HCT116 (cell line): ENCODE results near the gene MAPK4. TPM values are rescaled to one million over a fixed set of nuclear protein-coding genes. Genes with fewer than 3 reads are reported as not detected.

Experiments used
- ATAC-seq: fragments of 200-7000 bp; cut with Tn5 transposase; 2 replicates; pipeline ENCODE4 v1.9.1; 2020; ENCODE audit warnings: mild to moderate bottlenecking, moderate library complexity
- BruUV-seq: library from RNA; stranded (reverse); fragments of 400-500 nt; replicated peaks from 2 replicates; lab custom pipeline; 2021; lab: Mats Ljungman, UMichigan
- CTCF ChIA-PET: fragments of 300-600 bp; sonication (Branson Sonifier 250); formaldehyde crosslinking; loops from one replicate; lab custom pipeline; 2021; ENCODE audit warnings: antibody characterized with exemption; lab: Charles Lee
- POLR2A ChIA-PET: fragments of 300-600, 350-600 bp; sonication (Branson Sonifier 250); formaldehyde crosslinking; loops from one replicate; lab custom pipeline; 2021; ENCODE audit warnings: antibody characterized with exemption; lab: Charles Lee
- RAD21 ChIA-PET, 2 experiments: fragments of 300-600 bp; sonication (Branson Sonifier 250); formaldehyde crosslinking; loops; one replicate each; lab custom pipeline; 2023; ENCODE audit warnings: low total read pairs in 2 of 2; ENCODE audit not compliant: uncharacterized antibody in 2 of 2, unreplicated experiment in 2 of 2, low non-redundant PET in 1 of 2; lab: Charles Lee
- DNase-seq: peaks from one replicate; pipeline ENCODE4 v3.0.0-alpha.2; 2010; ENCODE audit warnings: low read depth, low spot score
- H2AFZ ChIP-seq: fragments of 200-600 bp; shearing (Covaris generic), sonication (generic); 2 replicates; pipeline ENCODE4 v1.6.1; 2017; ENCODE audit warnings: low read depth, mixed run types, mixed read lengths, antibody characterized with exemption, low read length; ENCODE audit not compliant: poor library complexity, severe bottlenecking
- H3K27ac ChIP-seq: 2 replicates; pipeline ENCODE4 v1.5.1; 2012; ENCODE audit warnings: low read depth, low read length
- H3K27me3 ChIP-seq: fragments of 200-600 bp; sonication (generic); 2 replicates; pipeline ENCODE4 v1.6.1; 2016; ENCODE audit warnings: mixed run types, low read length, mixed read lengths; ENCODE audit not compliant: insufficient read depth
- H3K36me3 ChIP-seq, 2 experiments: fragments of 200-500 bp in 1 of 2; fragments of 200-600 bp in 1 of 2; sonication (Bioruptor generic) in 1 of 2; sonication (generic) in 1 of 2; 2 replicates each; pipeline versions ENCODE4 v1.5.1 to v1.6.1; 2014 to 2016; ENCODE audit warnings: low read length in 2 of 2, inconsistent platforms in 1 of 2, mixed read lengths in 1 of 2, mixed run types in 1 of 2; ENCODE audit not compliant: insufficient read depth in 2 of 2, control insufficient read depth in 1 of 2
- H3K4me1 ChIP-seq, 2 experiments: fragments of 200-600 bp in 1 of 2; sonication (generic) in 1 of 2; 2 replicates each; pipeline versions ENCODE4 v1.5.1 to v1.6.1; 2012 to 2017; ENCODE audit warnings: low read length in 2 of 2, inconsistent platforms in 1 of 2, mild to moderate bottlenecking in 1 of 2, mixed read lengths in 1 of 2, mixed run types in 1 of 2, moderate library complexity in 1 of 2; ENCODE audit not compliant: insufficient read depth in 2 of 2, control insufficient read depth in 1 of 2
- H3K4me2 ChIP-seq: fragments of 200-600 bp; sonication (generic); 2 replicates; pipeline ENCODE4 v1.6.1; 2017; ENCODE audit warnings: mixed run types, low read length, mixed read lengths
- H3K4me3 ChIP-seq, 2 experiments: fragments of 200-600 bp in 1 of 2; sonication (generic) in 1 of 2; replicated peaks in 1 of 2; 2 replicates each; pipeline ENCODE4 v1.5.1; 2011 to 2016; ENCODE audit warnings: low read length in 2 of 2, control low read depth in 1 of 2, low read depth in 1 of 2, mild to moderate bottlenecking in 1 of 2, mixed read lengths in 1 of 2, mixed run types in 1 of 2
- H3K79me2 ChIP-seq: fragments of 200-600 bp; sonication (generic); 2 replicates; pipeline ENCODE4 v1.6.1; 2017; ENCODE audit warnings: mild to moderate bottlenecking, mixed run types, low read length, moderate library complexity, mixed read lengths; ENCODE audit not compliant: insufficient read depth
- H3K9ac ChIP-seq: fragments of 200-600 bp; sonication (generic); 2 replicates; pipeline ENCODE4 v1.6.1; 2016; ENCODE audit warnings: low read length, mixed read lengths
- H3K9me2 ChIP-seq: fragments of 200-600 bp; sonication (generic), shearing (Covaris generic); 2 replicates; pipeline ENCODE4 v1.6.1; 2017; ENCODE audit warnings: mixed run types, mild to moderate bottlenecking, moderate library complexity; ENCODE audit not compliant: insufficient read depth
- H3K9me3 ChIP-seq, 2 experiments: fragments of 200-500 bp in 1 of 2; fragments of 200-600 bp in 1 of 2; sonication (Bioruptor generic) in 1 of 2; sonication (generic) in 1 of 2; 2 replicates each; pipeline ENCODE4 v1.6.1; 2014 to 2017; ENCODE audit warnings: low read length in 2 of 2, mixed read lengths in 2 of 2, inconsistent platforms in 1 of 2, low read depth in 1 of 2, mild to moderate bottlenecking in 1 of 2, mixed run types in 1 of 2, moderate library complexity in 1 of 2; ENCODE audit not compliant: control insufficient read depth in 1 of 2, insufficient read depth in 1 of 2
- H4K20me1 ChIP-seq: fragments of 200-600 bp; sonication (generic), shearing (Covaris generic); 2 replicates; pipeline ENCODE4 v1.6.1; 2017; ENCODE audit warnings: mixed run types, mild to moderate bottlenecking, moderate library complexity; ENCODE audit not compliant: insufficient read depth
- CBX3 ChIP-seq: IDR thresholded peaks from 2 replicates; pipeline ENCODE4 v1.6.1; 2012; ENCODE audit warnings: low read depth
- CEBPB ChIP-seq: IDR thresholded peaks from 2 replicates; pipeline ENCODE4 v1.6.1; 2012; ENCODE audit warnings: low read depth
- EGR1 ChIP-seq: IDR thresholded peaks from 2 replicates; pipeline ENCODE4 v1.6.1; 2012; ENCODE audit warnings: low read depth
- ELF1 ChIP-seq: IDR thresholded peaks from 2 replicates; pipeline ENCODE4 v1.6.1; 2012; ENCODE audit warnings: low read depth, borderline replicate concordance
- FOSL1 ChIP-seq: IDR thresholded peaks from 2 replicates; pipeline ENCODE4 v1.6.1; 2012; ENCODE audit warnings: low read depth
- JUND ChIP-seq: IDR thresholded peaks from 2 replicates; pipeline ENCODE4 v1.6.1; 2012
- POLR2A ChIP-seq: IDR thresholded peaks from 2 replicates; pipeline ENCODE4 v1.7.0; 2011; ENCODE audit warnings: borderline replicate concordance; ENCODE audit not compliant: insufficient read depth, insufficient read length; ENCODE audit errors: extremely low read depth
- RAD21 ChIP-seq: IDR thresholded peaks from 2 replicates; pipeline ENCODE4 v1.6.1; 2012; ENCODE audit warnings: low read depth, mild to moderate bottlenecking
- SIN3A ChIP-seq: IDR thresholded peaks from 2 replicates; pipeline ENCODE4 v1.6.1; 2012; ENCODE audit warnings: low read depth
- SP1 ChIP-seq: IDR thresholded peaks from 2 replicates; pipeline ENCODE4 v1.6.1; 2012; ENCODE audit warnings: low read depth
- SRF ChIP-seq: IDR thresholded peaks from 2 replicates; pipeline ENCODE4 v1.6.1; 2012; ENCODE audit warnings: low read depth
- TCF7L2 ChIP-seq: IDR thresholded peaks from 2 replicates; pipeline ENCODE4 v1.7.0; 2011; ENCODE audit warnings: borderline replicate concordance, inconsistent platforms; ENCODE audit not compliant: insufficient read depth, insufficient read length; ENCODE audit errors: extremely low read depth
- ZFX ChIP-seq: fragments of 450-650 bp; IDR thresholded peaks from 2 replicates; pipeline ENCODE4 v1.6.1; 2017
- ZNF274 ChIP-seq: fragments of 200-500 bp; sonication (Bioruptor generic); IDR thresholded peaks from 2 replicates; pipeline ENCODE4 v1.6.1; 2014; ENCODE audit warnings: mild to moderate bottlenecking, low read depth, low read length, inconsistent platforms
- intact Hi-C: fragments of 100-400 bp; cut with micrococcal nuclease; formaldehyde crosslinking; loops from 2 replicates; pipeline ENCODE4 v1.10.0; 2022
- total RNA-seq: library from RNA; stranded (reverse); gene quantifications from one replicate; pipeline ENCODE4 v1.2.1, GENCODE V29; 2021; ENCODE audit not compliant: unreplicated experiment
- TF ChIP-seq, protein P1 (sequence below): IDR thresholded peaks from 2 replicates; pipeline ENCODE4 v1.6.1; 2012
- TF ChIP-seq, protein P2 (sequence below): IDR thresholded peaks from 2 replicates; pipeline ENCODE4 v1.6.1; 2012; ENCODE audit warnings: low read depth
- TF ChIP-seq, protein P3 (sequence below): IDR thresholded peaks from 2 replicates; pipeline ENCODE4 v1.6.1; 2011; ENCODE audit warnings: mild to moderate bottlenecking, low read length, moderate library complexity; ENCODE audit not compliant: insufficient replicate concordance; ENCODE audit errors: extremely low read depth

The MAPK4 gene
- total RNA-seq, 1 experiment from 2014 or later: 0.89 TPM

DNA sequence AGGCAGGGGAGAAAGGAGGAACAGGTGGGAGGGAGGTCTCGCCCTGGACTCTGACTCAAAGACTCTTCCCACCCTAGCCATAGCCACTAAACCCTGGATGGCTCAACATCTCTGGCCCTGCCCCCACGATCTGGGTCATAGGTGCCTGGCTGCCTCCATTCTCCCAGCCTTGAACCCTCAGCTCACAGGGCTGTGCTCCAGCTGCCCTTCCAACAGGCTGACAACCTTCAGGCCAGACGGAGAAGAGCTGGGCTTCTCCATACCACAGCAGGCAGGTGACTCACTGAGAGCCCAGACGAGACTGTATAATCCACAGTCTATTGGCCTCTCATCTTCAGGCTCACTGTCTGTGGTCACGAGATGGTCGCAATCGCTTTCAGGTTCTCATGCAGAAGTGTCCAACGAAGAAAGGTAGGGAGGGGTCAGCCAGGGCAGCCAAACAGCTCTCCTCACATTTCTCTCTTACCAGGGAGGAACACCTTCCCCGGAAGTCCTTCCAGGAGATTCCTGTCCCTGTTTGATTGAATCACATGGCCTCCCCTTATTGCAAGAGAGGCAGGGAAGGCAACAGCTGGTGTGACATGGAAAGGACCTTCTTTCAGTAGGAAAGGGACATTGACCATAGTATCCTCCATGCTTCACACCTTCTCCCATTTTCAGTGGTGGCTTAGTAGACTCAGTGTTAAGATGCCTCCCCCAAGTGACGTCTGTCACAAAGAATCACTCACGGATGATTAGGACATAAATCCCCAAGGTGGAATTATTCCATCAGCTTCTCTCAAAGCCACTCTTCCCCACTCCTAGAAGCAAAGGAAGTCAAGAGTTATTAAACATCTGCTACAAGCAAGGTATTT is 159.8 kb downstream of the MAPK4 start (continued):
- no peak for TF ChIP-seq CBX3
- TF ChIP-seq FOSL1: no peak

DNA sequence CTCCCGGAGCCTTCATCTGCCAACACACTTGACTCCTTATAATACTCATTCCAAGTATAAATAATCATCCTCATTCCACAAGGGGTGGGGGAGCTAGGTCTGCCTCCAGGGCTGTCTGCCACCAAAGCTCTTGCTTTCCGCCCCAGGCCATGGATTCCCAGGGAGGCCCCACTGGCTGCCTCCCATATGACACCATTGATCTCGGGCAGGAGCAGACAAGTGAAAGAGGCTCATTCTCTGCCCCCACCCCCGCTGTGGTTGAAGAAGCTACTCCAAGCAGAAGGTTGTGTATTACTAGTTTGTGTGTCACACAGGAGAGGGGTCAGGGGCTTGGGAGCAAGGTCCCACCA is 160.4 kb downstream of the MAPK4 start:
- TF ChIP-seq JUND (no peak), POLR2A (no peak), SP1 (no peak), SRF (no peak), TCF7L2 (no peak), RAD21 (no peak), ZFX (no peak), EGR1 (no peak), SIN3A (no peak), ZNF274 (no peak), CEBPB (no peak), FOSL1 (no peak), ELF1 (no peak)
- TF ChIP-seq, protein P1, sequence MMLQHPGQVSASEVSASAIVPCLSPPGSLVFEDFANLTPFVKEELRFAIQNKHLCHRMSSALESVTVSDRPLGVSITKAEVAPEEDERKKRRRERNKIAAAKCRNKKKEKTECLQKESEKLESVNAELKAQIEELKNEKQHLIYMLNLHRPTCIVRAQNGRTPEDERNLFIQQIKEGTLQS: no peak
- TF ChIP-seq, protein P2, sequence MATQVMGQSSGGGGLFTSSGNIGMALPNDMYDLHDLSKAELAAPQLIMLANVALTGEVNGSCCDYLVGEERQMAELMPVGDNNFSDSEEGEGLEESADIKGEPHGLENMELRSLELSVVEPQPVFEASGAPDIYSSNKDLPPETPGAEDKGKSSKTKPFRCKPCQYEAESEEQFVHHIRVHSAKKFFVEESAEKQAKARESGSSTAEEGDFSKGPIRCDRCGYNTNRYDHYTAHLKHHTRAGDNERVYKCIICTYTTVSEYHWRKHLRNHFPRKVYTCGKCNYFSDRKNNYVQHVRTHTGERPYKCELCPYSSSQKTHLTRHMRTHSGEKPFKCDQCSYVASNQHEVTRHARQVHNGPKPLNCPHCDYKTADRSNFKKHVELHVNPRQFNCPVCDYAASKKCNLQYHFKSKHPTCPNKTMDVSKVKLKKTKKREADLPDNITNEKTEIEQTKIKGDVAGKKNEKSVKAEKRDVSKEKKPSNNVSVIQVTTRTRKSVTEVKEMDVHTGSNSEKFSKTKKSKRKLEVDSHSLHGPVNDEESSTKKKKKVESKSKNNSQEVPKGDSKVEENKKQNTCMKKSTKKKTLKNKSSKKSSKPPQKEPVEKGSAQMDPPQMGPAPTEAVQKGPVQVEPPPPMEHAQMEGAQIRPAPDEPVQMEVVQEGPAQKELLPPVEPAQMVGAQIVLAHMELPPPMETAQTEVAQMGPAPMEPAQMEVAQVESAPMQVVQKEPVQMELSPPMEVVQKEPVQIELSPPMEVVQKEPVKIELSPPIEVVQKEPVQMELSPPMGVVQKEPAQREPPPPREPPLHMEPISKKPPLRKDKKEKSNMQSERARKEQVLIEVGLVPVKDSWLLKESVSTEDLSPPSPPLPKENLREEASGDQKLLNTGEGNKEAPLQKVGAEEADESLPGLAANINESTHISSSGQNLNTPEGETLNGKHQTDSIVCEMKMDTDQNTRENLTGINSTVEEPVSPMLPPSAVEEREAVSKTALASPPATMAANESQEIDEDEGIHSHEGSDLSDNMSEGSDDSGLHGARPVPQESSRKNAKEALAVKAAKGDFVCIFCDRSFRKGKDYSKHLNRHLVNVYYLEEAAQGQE: no peak
- TF ChIP-seq, protein P3, sequence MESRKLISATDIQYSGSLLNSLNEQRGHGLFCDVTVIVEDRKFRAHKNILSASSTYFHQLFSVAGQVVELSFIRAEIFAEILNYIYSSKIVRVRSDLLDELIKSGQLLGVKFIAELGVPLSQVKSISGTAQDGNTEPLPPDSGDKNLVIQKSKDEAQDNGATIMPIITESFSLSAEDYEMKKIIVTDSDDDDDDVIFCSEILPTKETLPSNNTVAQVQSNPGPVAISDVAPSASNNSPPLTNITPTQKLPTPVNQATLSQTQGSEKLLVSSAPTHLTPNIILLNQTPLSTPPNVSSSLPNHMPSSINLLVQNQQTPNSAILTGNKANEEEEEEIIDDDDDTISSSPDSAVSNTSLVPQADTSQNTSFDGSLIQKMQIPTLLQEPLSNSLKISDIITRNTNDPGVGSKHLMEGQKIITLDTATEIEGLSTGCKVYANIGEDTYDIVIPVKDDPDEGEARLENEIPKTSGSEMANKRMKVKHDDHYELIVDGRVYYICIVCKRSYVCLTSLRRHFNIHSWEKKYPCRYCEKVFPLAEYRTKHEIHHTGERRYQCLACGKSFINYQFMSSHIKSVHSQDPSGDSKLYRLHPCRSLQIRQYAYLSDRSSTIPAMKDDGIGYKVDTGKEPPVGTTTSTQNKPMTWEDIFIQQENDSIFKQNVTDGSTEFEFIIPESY: no peak
- Histone ChIP-seq H4K20me1 (no peaks in the 10 kb centered on the region), H2AFZ (no peak overlapping the region), H3K9me2 (no peaks in the 10 kb centered on the region), H3K4me1 (no peaks in the 10 kb centered on the region), H3K27me3 (no peaks in the 10 kb centered on the region), H3K27ac (no peak overlapping the region), H3K4me3 (no peak overlapping the region), H3K9me3 (no peaks in the 10 kb centered on the region), H3K4me2 (no peak overlapping the region), H3K9ac (no peak overlapping the region), H3K79me2 (no peaks in the 10 kb centered on the region), H3K36me3 (no peaks in the 10 kb centered on the region)
- intact Hi-C loops: no loop called here
- ATAC-seq (no peak), DNase-seq (no peak)
- POLR2A ChIA-PET: no interaction called here
- no TSS peak for BruUV-seq
- RAD21 ChIA-PET: no interaction called here
- CTCF ChIA-PET: no interaction called here
